HEK293 (cell line): Measurements from ENCODE around the gene CRACDL.

Source experiments
- CTCF ChIP-seq: fragments of 450-650 bp; formaldehyde crosslinking; IDR thresholded peaks from 2 replicates; pipeline ENCODE4 v1.5.1; 2016; ENCODE audit warnings: missing biosample characterization, missing genetic modification characterization
- MEIS1 ChIP-seq: sonication (generic); formaldehyde crosslinking; IDR thresholded peaks from 2 replicates; pipeline ENCODE4 v1.8.1; 2022; ENCODE audit warnings: missing genetic modification reagents, mild to moderate bottlenecking, borderline replicate concordance
- REST ChIP-seq: fragments of 450-650 bp; formaldehyde crosslinking; IDR thresholded peaks from 2 replicates; pipeline ENCODE4 v1.5.1; 2016; ENCODE audit warnings: missing biosample characterization, missing genetic modification characterization
- ZNF544 ChIP-seq: fragments of 450-650 bp; formaldehyde crosslinking; IDR thresholded peaks from 2 replicates; pipeline ENCODE4 v1.5.0; 2017; ENCODE audit warnings: missing biosample characterization, missing genetic modification characterization
- ZNF76 ChIP-seq: fragments of 450-650 bp; formaldehyde crosslinking; IDR thresholded peaks from 2 replicates; pipeline ENCODE4; 2016; ENCODE audit warnings: low read depth, missing biosample characterization, missing genetic modification characterization, borderline replicate concordance

GRCh38 chr2:98932164-98932563, 3.9 kb downstream of the CRACDL start:
- no peak for TF ChIP-seq CTCF
- TF ChIP-seq MEIS1: no peak
- TF ChIP-seq REST (tag by site-specific recombination): no peak
- TF ChIP-seq ZNF544: no peak
- no peak for TF ChIP-seq ZNF76 (tag by site-specific recombination)
